ENCODE data around the gene FARP1.

Gene FARP1

GRCh38 chr13:98176777-98177608 lies 34.1 kb downstream of the FARP1 start, which contains the start of gene RNF113B:
Gene RNF113B (minus strand): TSS chr13:98177269. CDS start chr13:98177236, 33 bp downstream.
- no peak for TF ChIP-seq CTCF (IDR thresholded peaks at IDR 0.05)

- no peak for TF ChIP-seq CTCF (IDR thresholded peaks at IDR 0.05)
Measured at GRCh38 chr13:98180092-98180491, 37.2 kb downstream of the FARP1 start.

- no peak for TF ChIP-seq CTCF (IDR thresholded peaks at IDR 0.05)
Measured at GRCh38 chr13:98181111-98181815, 38.4 kb downstream of the FARP1 start.

- no peak for TF ChIP-seq CTCF (IDR thresholded peaks at IDR 0.05)
Measured at GRCh38 chr13:98182153-98182552, 39.3 kb downstream of the FARP1 start.

GRCh38 chr13:98182589-98182988 lies 39.7 kb downstream of the FARP1 start:
- TF ChIP-seq CTCF (IDR thresholded peaks at IDR 0.05) = no peak

GRCh38 chr13:98184792-98185191 lies 41.9 kb downstream of the FARP1 start:
- TF ChIP-seq CTCF (IDR thresholded peaks at IDR 0.05) = no peak

- TF ChIP-seq CTCF (IDR thresholded peaks at IDR 0.05) = no peak
Measured at GRCh38 chr13:98187155-98187964, 44.5 kb downstream of the FARP1 start.

Measured in LNCAP (cell line).